BJ (cell line): ENCODE data around the gene C1QB. TPM values are rescaled to one million over a fixed set of nuclear protein-coding genes. Genes with fewer than 3 reads are reported as not detected.

ENCODE experiments used
- CTCF ChIA-PET: fragments of 350-600 bp; formaldehyde crosslinking; extraction: SDS; loops from one replicate; lab custom pipeline; 2021; ENCODE audit warnings: antibody characterized with exemption, inconsistent platforms; lab: Yijun Ruan, JAX
- POLR2A ChIA-PET: fragments of 300-600 bp; sonication (Branson Sonifier 250); formaldehyde crosslinking; extraction: SDS; loops from one replicate; lab custom pipeline; 2021; ENCODE audit warnings: antibody characterized with exemption; lab: Charles Lee
- DNase-seq: peaks from one replicate; pipeline ENCODE4 v3.0.0-alpha.2; 2011; ENCODE audit warnings: low read depth
- H3K27me3 ChIP-seq: 2 replicates; pipeline ENCODE4 v1.6.0; 2011; ENCODE audit warnings: low read length; ENCODE audit not compliant: control insufficient read depth, insufficient read depth
- H3K36me3 ChIP-seq: 2 replicates; pipeline ENCODE4 v1.5.1; 2011; ENCODE audit warnings: low read length; ENCODE audit not compliant: control insufficient read depth, insufficient read depth
- H3K4me3 ChIP-seq: 2 replicates; pipeline ENCODE4 v1.5.1; 2011; ENCODE audit warnings: low read depth, mild to moderate bottlenecking, control low read depth, low read length
- CTCF ChIP-seq: IDR thresholded peaks from 2 replicates; pipeline ENCODE4 v1.5.1; 2011; ENCODE audit warnings: low read depth, mild to moderate bottlenecking, control low read depth, inconsistent platforms, low read length, moderate library complexity; ENCODE audit not compliant: insufficient read depth
- polyA plus RNA-seq: library from polyadenylated mRNA; depleted of rRNA; stranded (reverse); fragments of >200 nt; gene quantifications from 2 replicates; pipeline ENCODE4 v1.2.3, GENCODE V29; 2011

C1QB gene
- polyA plus RNA-seq, 1 experiment = not detected

- Histone ChIP-seq H3K27me3 (0 out of 2 replicates have a peak, but pooled peaks cover 2% of the 10 kb centered on the region), H3K36me3 (no peaks in the 10 kb centered on the region), H3K4me3 (no peak overlapping the region)
- POLR2A ChIA-PET = no interaction called here
- CTCF ChIA-PET = interaction anchor here (0.5 to 8.4 kb wide), 16 partner anchors 9 to 634 kb away, joined by 3 to 237 read pairs (median 3); no protein-coding TSS in a partner anchor
- peak; percentile 97 for TF ChIP-seq CTCF
- DNase-seq = no peak
Measured at GRCh38 chr1:22641906-22642636, 11.0 kb upstream of the C1QB start.

- DNase-seq = no peak
- no peak within 1 kb of the TSS for H3K4me3 ChIP-seq
- no peak for TF ChIP-seq CTCF
- ChIA-PET POLR2A (no interaction called here), CTCF (interaction anchor here (1.5 to 8.4 kb wide), 4 partner anchors 10 to 224 kb away, joined by 4 to 237 read pairs (median 4); partner anchors contain the start of gene C1QB)
- H3K36me3 ChIP-seq = no peaks in the 10 kb centered on the region
- peaks cover 1% of the 10 kb centered on the region; the same call in 1 of the 2 replicates for H3K27me3 ChIP-seq
Measured at GRCh38 chr1:22643381-22643780, 9.7 kb upstream of the C1QB start, which contains the start of gene C1QC. TSS of gene C1QC (plus strand) at chr1:22643633. CDS start at chr1:22644024, 391 bp downstream.

- ChIA-PET POLR2A (no interaction called here), CTCF (interaction anchor here (1.5 to 8.4 kb wide), 3 partner anchors 9 to 225 kb away, joined by 4 to 237 read pairs (median 4); partner anchors contain the start of gene C1QB)
- no peak for DNase-seq
- H3K4me3 ChIP-seq = no peak overlapping the region
- peaks cover 1% of the 10 kb centered on the region; the same call in 1 of the 2 replicates for H3K27me3 ChIP-seq
- no peak for TF ChIP-seq CTCF
- no peaks in the 10 kb centered on the region for H3K36me3 ChIP-seq
Measured at GRCh38 chr1:22643928-22644327, 9.1 kb upstream of the C1QB start.

GRCh38 chr1:22645931-22646330 lies 7.1 kb upstream of the C1QB start:
- ChIA-PET POLR2A (no interaction called here), CTCF (interaction anchor here (1.2 to 8.4 kb wide), 3 partner anchors 12 to 227 kb away, joined by 3 to 237 read pairs (median 3); no protein-coding TSS in a partner anchor)
- peaks cover 1% of the 10 kb centered on the region; the same call in 1 of the 2 replicates for H3K27me3 ChIP-seq
- H3K4me3 ChIP-seq = no peak overlapping the region
- H3K36me3 ChIP-seq = no peaks in the 10 kb centered on the region
- no peak for TF ChIP-seq CTCF
- no peak for DNase-seq

- Histone ChIP-seq H3K27me3 (peaks cover 1% of the 10 kb centered on the region; the same call in 1 of the 2 replicates), H3K4me3 (no peak overlapping the region), H3K36me3 (no peaks in the 10 kb centered on the region)
- TF ChIP-seq CTCF = no peak
- POLR2A ChIA-PET = no interaction called here
- CTCF ChIA-PET = interaction anchor here (0.7 to 8.4 kb wide), 4 partner anchors 11 to 227 kb away, joined by 3 to 237 read pairs (median 3); no protein-coding TSS in a partner anchor
- no peak for DNase-seq
Measured at GRCh38 chr1:22646384-22646783, 6.7 kb upstream of the C1QB start.
